GM21515 (cell line): ENCODE data around the gene MAST4.

Source experiments
- ATAC-seq: cut with Tn5 transposase; IDR thresholded peaks from one replicate; pipeline ENCODE4 v1.9.1; 2021; ENCODE audit not compliant: unreplicated experiment

The MAST4 gene

GRCh38 chr5:66985417-66985816, 389.2 kb downstream of the MAST4 start:
- ATAC-seq, result no peak

GRCh38 chr5:66986009-66986408, 389.8 kb downstream of the MAST4 start:
- ATAC-seq, result no peak

DNA sequence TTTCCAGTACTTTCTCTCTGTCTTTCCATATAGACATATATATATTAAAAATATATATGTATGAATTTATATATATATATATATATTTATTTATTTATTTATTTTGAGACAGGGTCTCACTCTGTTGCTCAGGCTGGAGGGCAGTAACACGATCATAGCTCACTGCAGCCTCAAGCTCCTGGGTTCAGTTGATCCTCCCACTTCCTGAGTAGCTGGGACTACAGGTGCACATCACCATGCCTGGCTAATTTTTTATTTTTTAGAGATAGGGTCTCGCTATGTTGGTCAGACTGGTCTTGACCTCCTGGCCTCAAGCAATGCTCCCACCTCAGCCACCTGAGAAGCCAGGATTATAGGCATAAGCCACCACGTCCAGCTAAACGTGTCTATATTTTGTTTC, 390.3 kb downstream of the MAST4 start:
- no peak for ATAC-seq

- no peak for ATAC-seq
Observed at GRCh38 chr5:66987126-66987525, 390.9 kb downstream of the MAST4 start.

DNA sequence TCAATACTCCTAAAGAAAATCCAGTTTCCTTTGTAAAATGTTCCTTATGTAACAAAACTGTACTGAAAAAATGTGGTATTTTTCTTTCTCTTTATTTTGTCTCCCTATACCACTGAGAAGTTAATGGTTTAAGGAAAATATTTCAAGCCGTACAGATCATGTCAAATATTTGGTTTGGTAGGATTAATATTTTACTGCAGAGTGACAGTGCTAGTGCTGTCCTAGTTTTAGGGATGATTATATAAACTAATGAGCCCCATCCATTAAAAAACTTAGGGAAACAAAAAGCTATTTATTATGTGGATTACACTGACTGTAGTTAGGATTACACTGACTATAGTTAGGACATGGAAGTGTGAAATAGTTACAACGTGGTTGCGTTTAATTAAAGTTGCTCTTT, 391.3 kb downstream of the MAST4 start:
- ATAC-seq, result no peak

DNA sequence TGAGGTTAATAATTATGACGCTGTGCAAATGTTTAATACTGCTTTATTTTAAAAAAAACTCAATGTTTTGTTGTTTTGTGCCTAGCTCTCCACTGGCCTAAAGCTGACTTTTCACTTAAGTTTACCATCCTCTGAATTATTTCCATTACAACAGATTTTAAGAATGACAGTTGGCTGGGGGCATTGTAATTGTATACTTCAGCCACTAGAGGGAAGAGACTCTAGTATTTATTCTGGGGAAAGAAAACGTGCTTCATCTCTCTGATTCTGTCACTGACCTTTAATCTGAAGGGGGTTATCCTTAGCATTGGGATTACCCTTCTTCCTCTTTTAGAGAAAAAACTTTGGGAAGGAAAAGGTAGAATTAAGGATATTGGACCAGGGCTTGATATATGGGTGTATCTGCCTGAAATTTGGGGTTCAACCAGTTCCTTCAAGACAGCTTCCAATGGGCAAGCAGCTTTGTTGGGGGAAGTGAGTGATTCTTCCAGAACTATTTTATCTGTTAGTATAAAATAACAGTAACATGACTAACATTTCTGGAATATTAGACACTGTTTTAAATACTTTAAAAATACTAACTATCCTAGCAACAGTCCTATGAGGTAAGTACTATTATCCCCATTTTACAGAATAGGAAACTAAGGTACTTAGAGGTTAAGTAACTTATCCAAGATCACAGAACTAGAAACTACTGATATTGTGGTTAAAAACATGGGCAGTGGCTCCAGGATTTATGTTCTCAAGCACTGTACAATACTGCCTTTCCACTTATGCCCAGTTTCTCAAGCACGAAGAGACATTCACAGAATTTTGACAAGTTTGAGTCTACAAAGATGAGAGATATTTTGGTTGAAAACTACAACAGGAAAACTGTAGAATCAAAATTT, 392.0 kb downstream of the MAST4 start:
- no peak for ATAC-seq

- no peak for ATAC-seq
Observed at GRCh38 chr5:66989286-66989685, 393.1 kb downstream of the MAST4 start.

GRCh38 chr5:66989781-66990180, 393.6 kb downstream of the MAST4 start:
- ATAC-seq, result no peak

DNA sequence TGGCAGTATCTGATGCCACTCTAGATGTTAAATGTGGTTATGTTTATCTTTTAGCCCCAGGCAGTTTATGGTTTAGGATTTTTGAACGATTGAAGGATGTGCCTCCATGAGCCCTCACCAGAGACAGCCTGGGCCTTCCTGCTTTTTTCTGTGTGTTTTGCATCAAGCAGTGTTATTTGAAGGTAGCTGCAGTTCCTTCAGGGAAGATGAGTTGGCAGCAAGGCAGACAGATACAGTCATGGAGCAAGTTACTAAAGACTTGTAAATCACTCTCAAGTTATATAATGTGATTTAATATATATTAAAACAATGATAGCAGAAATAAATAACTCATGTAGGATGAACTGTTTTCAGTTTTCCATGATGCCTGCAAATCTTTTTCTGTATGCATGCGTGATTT, 395.6 kb downstream of the MAST4 start:
- no peak for ATAC-seq

GRCh38 chr5:66992547-66992946, 396.4 kb downstream of the MAST4 start:
- no peak for ATAC-seq

- ATAC-seq, result no peak
Observed at GRCh38 chr5:66993448-66993847, 397.3 kb downstream of the MAST4 start.

- no peak for ATAC-seq
Observed at GRCh38 chr5:66993882-66994281, 397.7 kb downstream of the MAST4 start.

DNA sequence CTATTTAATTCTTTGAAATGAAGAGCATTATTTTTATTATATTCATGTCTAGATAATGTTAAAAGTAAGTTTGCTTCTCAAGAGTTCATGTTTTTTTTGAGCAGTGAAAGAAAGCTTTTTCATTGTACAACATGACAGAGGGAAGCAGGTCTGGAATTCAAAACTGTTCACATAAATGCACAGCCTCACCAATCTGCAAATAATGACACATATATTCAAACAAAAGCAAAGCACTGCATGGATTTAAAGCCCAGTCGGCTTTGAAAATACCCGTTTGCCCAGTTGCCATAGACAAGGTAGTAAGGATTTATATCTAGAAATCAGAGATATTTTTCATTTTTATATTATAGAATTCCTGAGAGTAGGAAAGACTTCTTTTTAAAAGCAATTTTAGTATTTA, 398.6 kb downstream of the MAST4 start:
- ATAC-seq, result no peak

GRCh38 chr5:67000794-67001475, 404.7 kb downstream of the MAST4 start:
- no peak for ATAC-seq

- no peak for ATAC-seq
Observed at GRCh38 chr5:67002832-67003684, 406.9 kb downstream of the MAST4 start.

DNA sequence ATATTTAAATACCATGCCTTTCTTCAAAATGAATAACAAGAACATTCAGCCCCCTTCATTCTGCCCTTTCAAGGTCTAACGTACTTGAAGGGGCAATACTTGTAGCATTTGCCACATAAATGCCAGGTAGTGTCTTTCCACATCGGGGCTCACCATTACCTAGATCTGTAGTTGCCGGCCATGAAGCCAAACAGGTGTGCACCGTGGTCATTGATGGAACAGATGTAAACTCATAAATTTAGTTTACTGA, 407.4 kb downstream of the MAST4 start:
- ATAC-seq, result no peak

GRCh38 chr5:67003935-67004729, 407.9 kb downstream of the MAST4 start:
- no peak for ATAC-seq

- ATAC-seq, result no peak
Observed at GRCh38 chr5:67004730-67005350, 408.6 kb downstream of the MAST4 start.

GRCh38 chr5:67005737-67006499, 409.7 kb downstream of the MAST4 start:
- ATAC-seq, result no peak

DNA sequence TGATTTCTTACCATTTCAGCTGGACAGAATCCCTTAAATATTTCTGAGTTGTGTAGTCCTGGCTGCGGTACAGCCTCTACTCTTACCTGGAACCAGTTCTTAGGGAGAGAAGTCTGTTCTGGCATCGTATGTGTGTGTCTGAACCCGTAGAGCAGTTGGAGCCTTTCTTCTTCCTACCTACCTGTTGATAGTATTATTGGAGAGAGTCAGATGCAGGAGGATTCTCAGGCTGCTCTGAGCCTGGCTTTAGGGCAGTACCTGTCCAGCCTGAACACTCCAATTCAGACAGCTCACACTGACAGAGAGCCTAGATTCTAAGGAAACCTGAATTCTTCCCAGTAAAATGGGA, 410.3 kb downstream of the MAST4 start:
- ATAC-seq, result no peak
